Neutrophil (primary cell): ENCODE measurements around the gene CHL1.

Experiments used
- H3K27ac ChIP-seq: fragments of 200-600 bp; sonication (generic); 2 replicates; pipeline ENCODE4 v1.5.1; 2016; ENCODE audit warnings: mild to moderate bottlenecking, moderate library complexity
- H3K27me3 ChIP-seq: fragments of 200-600 bp; sonication (generic); 2 replicates; pipeline ENCODE4 v1.6.0; 2016; ENCODE audit warnings: mild to moderate bottlenecking
- H3K36me3 ChIP-seq: fragments of 200-600 bp; sonication (generic); 2 replicates; pipeline ENCODE4 v1.5.1; 2017
- H3K4me1 ChIP-seq, 2 experiments: fragments of 200-600 bp in 1 of 2; sonication (generic) in 1 of 2; 1 replicate in 1 of 2; 2 replicates in 1 of 2; pipeline versions ENCODE4 v1.5.1 to v1.6.1; 2013 to 2016; ENCODE audit warnings: low read depth in 1 of 2, low read length in 1 of 2, mild to moderate bottlenecking in 1 of 2, moderate library complexity in 1 of 2; ENCODE audit not compliant: control insufficient read depth in 1 of 2, insufficient read depth in 1 of 2
- H3K4me3 ChIP-seq, 2 experiments: fragments of 200-600 bp in 1 of 2; sonication (generic) in 1 of 2; 1 replicate in 1 of 2; 2 replicates in 1 of 2; pipeline ENCODE4 v1.5.1; 2013 to 2016; ENCODE audit warnings: low read depth in 1 of 2, low read length in 1 of 2, mild to moderate bottlenecking in 1 of 2, moderate library complexity in 1 of 2
- H3K9me3 ChIP-seq: fragments of 200-600 bp; sonication (generic); 2 replicates; pipeline ENCODE4 v1.5.1; 2016
- CTCF ChIP-seq: fragments of 200-600 bp; sonication (generic); IDR thresholded peaks from 2 replicates; pipeline ENCODE4 v1.5.1; 2016; ENCODE audit warnings: antibody characterized with exemption

The CHL1 gene

GRCh38 chr3:374459-374858 lies 177.9 kb downstream of the CHL1 start:
- Histone ChIP-seq H3K27ac (no peak overlapping the region), H3K27me3 (no peaks in the 10 kb centered on the region)
- no peak for TF ChIP-seq CTCF

DNA sequence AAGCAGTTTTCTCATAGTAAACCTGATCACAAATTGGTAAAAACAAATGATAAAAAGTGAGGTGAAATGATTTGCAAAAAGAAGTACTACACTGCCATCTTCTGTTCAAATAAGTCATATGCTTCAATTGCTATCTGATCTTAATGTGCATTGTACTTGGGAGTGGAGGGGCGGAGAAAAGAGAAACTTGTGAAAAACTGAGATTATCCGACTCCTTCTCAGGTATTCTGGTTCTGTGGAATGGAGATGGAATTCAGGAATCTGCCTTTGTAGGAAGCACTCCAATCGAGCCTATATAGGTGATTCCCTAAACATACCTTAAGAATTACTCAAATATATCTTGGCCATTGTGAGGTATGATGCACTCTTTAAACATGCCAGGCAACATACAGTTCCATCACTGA lies 180.6 kb downstream of the CHL1 start:
- H3K9me3 ChIP-seq, result no peaks in the 10 kb centered on the region
- no peaks in the 10 kb centered on the region for H3K4me1 ChIP-seq
- TF ChIP-seq CTCF, result no peak
- H3K4me3 ChIP-seq, result no peak overlapping the region
- no peaks in the 10 kb centered on the region for H3K27me3 ChIP-seq
- H3K36me3 ChIP-seq, result no peaks in the 10 kb centered on the region
- no peak overlapping the region for H3K27ac ChIP-seq

More at GRCh38 chr3:374459-374858, 177.9 kb downstream of the CHL1 start:
- no peak overlapping the region for H3K4me3 ChIP-seq
- no peaks in the 10 kb centered on the region for H3K36me3 ChIP-seq
- H3K4me1 ChIP-seq, result no peaks in the 10 kb centered on the region
- no peaks in the 10 kb centered on the region for H3K9me3 ChIP-seq

DNA sequence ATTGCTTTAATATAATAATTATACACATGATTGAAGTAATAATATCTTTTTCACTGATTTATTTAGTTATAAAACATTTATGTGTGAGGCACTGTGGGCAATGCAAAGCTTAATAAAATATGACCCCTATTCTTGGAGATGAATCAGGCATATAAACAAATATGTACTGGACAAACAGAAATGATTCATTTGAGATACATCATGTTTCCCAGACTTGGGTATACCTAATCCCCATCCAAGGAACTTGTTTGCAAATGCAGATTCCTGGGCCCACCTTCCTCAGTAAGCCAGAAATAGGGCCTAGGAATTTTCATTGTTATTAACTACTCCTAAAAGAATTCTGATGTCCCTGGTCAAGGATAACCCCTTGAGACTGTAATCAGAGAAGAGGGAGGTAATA lies 184.2 kb downstream of the CHL1 start:
- H3K27ac ChIP-seq, result no peak overlapping the region
- TF ChIP-seq CTCF, result no peak
- H3K4me3 ChIP-seq, result no peak overlapping the region
- no peaks in the 10 kb centered on the region for H3K9me3 ChIP-seq
- H3K4me1 ChIP-seq, result no peaks in the 10 kb centered on the region
- no peaks in the 10 kb centered on the region for H3K27me3 ChIP-seq
- no peaks in the 10 kb centered on the region for H3K36me3 ChIP-seq

GRCh38 chr3:385151-385550 lies 188.6 kb downstream of the CHL1 start:
- no peaks in the 10 kb centered on the region for H3K36me3 ChIP-seq
- TF ChIP-seq CTCF, result no peak

GRCh38 chr3:394775-395174 lies 198.2 kb downstream of the CHL1 start:
- H3K9me3 ChIP-seq, result no peaks in the 10 kb centered on the region
- H3K36me3 ChIP-seq, result no peaks in the 10 kb centered on the region
- H3K4me1 ChIP-seq, result no peaks in the 10 kb centered on the region
- H3K27ac ChIP-seq, result no peak overlapping the region
- TF ChIP-seq CTCF, result no peak
- no peak overlapping the region for H3K4me3 ChIP-seq
- H3K27me3 ChIP-seq, result no peaks in the 10 kb centered on the region

More at GRCh38 chr3:385151-385550, 188.6 kb downstream of the CHL1 start:
- Histone ChIP-seq H3K9me3 (no peaks in the 10 kb centered on the region), H3K27ac (no peak overlapping the region), H3K4me1 (no peaks in the 10 kb centered on the region), H3K4me3 (no peak overlapping the region), H3K27me3 (no peaks in the 10 kb centered on the region)

DNA sequence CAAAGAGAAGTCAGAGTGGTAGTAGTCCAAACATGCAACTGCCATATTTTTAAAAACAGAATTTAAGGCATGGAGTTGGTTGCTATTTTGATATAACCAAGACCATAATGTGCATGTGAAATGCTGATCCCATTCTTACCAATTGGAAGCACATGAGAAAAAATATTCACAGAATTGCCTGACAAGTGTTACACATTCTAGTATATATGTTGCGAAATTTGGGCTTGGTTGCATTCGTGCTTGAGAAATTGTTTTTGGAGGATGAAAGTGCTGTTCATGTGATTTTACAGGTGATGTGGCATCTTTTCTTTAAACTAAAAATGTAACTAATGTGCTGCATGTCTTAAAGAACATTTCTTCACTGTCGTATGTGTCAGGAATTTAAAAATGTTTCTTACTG lies 199.7 kb downstream of the CHL1 start:
- no peak for TF ChIP-seq CTCF
- Histone ChIP-seq H3K27me3 (no peaks in the 10 kb centered on the region), H3K4me3 (no peak overlapping the region), H3K27ac (no peak overlapping the region), H3K4me1 (no peaks in the 10 kb centered on the region), H3K9me3 (no peaks in the 10 kb centered on the region), H3K36me3 (no peaks in the 10 kb centered on the region)
